DOHH2 (cell line): ENCODE results near the gene PREX1.

Experiments used
- H3F3A ChIP-seq: fragments of 200-600 bp; sonication (generic), shearing (Covaris generic); 2 replicates; pipeline ENCODE4 v1.6.0; 2016; ENCODE audit warnings: antibody characterized with exemption, mild to moderate bottlenecking; ENCODE audit not compliant: control insufficient read depth, insufficient read depth
- H3K27ac ChIP-seq: fragments of 200-600 bp; sonication (generic); 2 replicates; pipeline ENCODE4 v1.5.1; 2014; ENCODE audit warnings: low read depth, mild to moderate bottlenecking, low read length, moderate library complexity
- H3K27me3 ChIP-seq: fragments of 200-600 bp; sonication (generic); 2 replicates; pipeline ENCODE4 v1.6.1; 2014; ENCODE audit warnings: mild to moderate bottlenecking, low read length, mixed read lengths; ENCODE audit not compliant: control insufficient read depth
- H3K36me3 ChIP-seq: fragments of 200-600 bp; sonication (generic); 2 replicates; pipeline ENCODE4 v1.6.1; 2014; ENCODE audit warnings: mild to moderate bottlenecking, low read length, moderate library complexity, mixed read lengths; ENCODE audit not compliant: control insufficient read depth
- H3K4me1 ChIP-seq: fragments of 200-600 bp; sonication (generic); 2 replicates; pipeline ENCODE4 v1.6.1; 2014; ENCODE audit warnings: mild to moderate bottlenecking, low read length, mixed read lengths; ENCODE audit not compliant: control insufficient read depth
- H3K4me2 ChIP-seq: fragments of 200-600 bp; sonication (generic); 2 replicates; pipeline ENCODE4 v1.6.0; 2014; ENCODE audit warnings: mild to moderate bottlenecking, low read length, moderate library complexity
- H3K4me3 ChIP-seq: fragments of 200-600 bp; sonication (generic); 2 replicates; pipeline ENCODE4 v1.5.1; 2014; ENCODE audit warnings: mild to moderate bottlenecking, low read length, mixed read lengths
- H3K79me2 ChIP-seq: fragments of 200-600 bp; sonication (generic); 2 replicates; pipeline ENCODE4 v1.6.1; 2014; ENCODE audit warnings: mild to moderate bottlenecking, low read length, mixed read lengths; ENCODE audit not compliant: control insufficient read depth
- H3K9me2 ChIP-seq: fragments of 200-600 bp; sonication (generic); replicated peaks from 2 replicates; pipeline ENCODE4 v1.6.1; 2014; ENCODE audit warnings: mild to moderate bottlenecking, low read length, mixed read lengths; ENCODE audit not compliant: control insufficient read depth
- H3K9me3 ChIP-seq: fragments of 200-600 bp; sonication (generic); 2 replicates; pipeline ENCODE4 v1.6.1; 2014; ENCODE audit warnings: antibody characterized with exemption, low read length, mixed read lengths; ENCODE audit not compliant: control insufficient read depth, insufficient read depth
- H4K20me1 ChIP-seq: fragments of 200-600 bp; sonication (generic); 2 replicates; pipeline ENCODE4 v1.6.0; 2014; ENCODE audit warnings: low read depth, mild to moderate bottlenecking, antibody characterized with exemption, low read length, moderate library complexity; ENCODE audit not compliant: control insufficient read depth, insufficient read depth
- EZH2phosphoT487 ChIP-seq: fragments of 200-600 bp; sonication (generic); IDR thresholded peaks from 2 replicates; pipeline ENCODE4 v1.6.1; 2017; ENCODE audit warnings: borderline replicate concordance, mild to moderate bottlenecking, antibody characterized with exemption, low read length, moderate library complexity, mixed read lengths
- TF ChIP-seq, protein P1 (sequence below): fragments of 200-600 bp; sonication (generic); IDR thresholded peaks from one replicate; pipeline ENCODE4 v1.5.1; 2014; ENCODE audit warnings: antibody characterized with exemption, mild to moderate bottlenecking, low read depth, low read length; ENCODE audit not compliant: poor library complexity, severe bottlenecking

Gene PREX1

DNA sequence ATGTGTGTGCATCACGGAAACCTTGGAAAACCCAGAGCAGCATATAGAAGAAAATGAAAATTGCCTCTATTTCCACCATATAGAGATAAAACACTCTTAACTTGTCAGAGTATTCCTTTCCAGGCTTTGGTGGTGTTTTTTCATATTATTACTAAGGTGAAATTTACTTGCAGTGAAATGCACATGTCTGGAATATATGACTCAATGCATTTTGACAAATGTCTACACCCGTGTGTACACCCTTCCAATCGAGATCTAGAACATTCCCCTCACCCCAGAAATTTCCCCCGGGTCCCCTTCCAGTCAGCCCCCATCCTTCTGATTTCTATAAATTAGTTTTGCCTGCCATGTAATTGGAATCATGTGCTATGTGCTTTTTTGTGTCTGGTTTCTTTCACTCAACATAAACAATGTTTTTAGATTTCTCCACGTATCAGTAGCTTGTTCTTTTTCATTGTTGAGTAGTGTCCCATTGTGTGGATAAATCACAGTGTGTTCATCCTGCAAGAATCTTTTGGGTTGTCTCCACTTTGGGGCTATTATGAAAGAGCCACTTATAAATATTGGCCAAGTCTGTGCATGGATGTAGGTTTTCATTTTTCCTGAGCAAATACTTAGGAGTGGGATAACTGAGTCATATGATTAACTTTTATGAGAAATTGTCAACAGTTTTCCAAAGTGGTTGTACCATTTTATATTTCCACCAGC lies 19.9 kb upstream of the PREX1 start:
- Histone ChIP-seq H3K36me3 (no peaks in the 10 kb centered on the region), H3F3A (0 out of 2 replicates have a peak, but pooled peaks cover 2% of the 10 kb centered on the region), H4K20me1 (no peaks in the 10 kb centered on the region), H3K9me2 (no peaks in the 10 kb centered on the region), H3K4me3 (no peak overlapping the region), H3K27ac (no peak overlapping the region), H3K4me2 (no peak overlapping the region), H3K27me3 (0 out of 2 replicates have a peak, but pooled peaks cover 5% of the 10 kb centered on the region), H3K9me3 (no peaks in the 10 kb centered on the region), H3K4me1 (peaks cover 28% of the 10 kb centered on the region), H3K79me2 (no peaks in the 10 kb centered on the region)
- TF ChIP-seq, protein P1, sequence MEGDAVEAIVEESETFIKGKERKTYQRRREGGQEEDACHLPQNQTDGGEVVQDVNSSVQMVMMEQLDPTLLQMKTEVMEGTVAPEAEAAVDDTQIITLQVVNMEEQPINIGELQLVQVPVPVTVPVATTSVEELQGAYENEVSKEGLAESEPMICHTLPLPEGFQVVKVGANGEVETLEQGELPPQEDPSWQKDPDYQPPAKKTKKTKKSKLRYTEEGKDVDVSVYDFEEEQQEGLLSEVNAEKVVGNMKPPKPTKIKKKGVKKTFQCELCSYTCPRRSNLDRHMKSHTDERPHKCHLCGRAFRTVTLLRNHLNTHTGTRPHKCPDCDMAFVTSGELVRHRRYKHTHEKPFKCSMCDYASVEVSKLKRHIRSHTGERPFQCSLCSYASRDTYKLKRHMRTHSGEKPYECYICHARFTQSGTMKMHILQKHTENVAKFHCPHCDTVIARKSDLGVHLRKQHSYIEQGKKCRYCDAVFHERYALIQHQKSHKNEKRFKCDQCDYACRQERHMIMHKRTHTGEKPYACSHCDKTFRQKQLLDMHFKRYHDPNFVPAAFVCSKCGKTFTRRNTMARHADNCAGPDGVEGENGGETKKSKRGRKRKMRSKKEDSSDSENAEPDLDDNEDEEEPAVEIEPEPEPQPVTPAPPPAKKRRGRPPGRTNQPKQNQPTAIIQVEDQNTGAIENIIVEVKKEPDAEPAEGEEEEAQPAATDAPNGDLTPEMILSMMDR: no peak
- TF ChIP-seq EZH2phosphoT487: no peak

DNA sequence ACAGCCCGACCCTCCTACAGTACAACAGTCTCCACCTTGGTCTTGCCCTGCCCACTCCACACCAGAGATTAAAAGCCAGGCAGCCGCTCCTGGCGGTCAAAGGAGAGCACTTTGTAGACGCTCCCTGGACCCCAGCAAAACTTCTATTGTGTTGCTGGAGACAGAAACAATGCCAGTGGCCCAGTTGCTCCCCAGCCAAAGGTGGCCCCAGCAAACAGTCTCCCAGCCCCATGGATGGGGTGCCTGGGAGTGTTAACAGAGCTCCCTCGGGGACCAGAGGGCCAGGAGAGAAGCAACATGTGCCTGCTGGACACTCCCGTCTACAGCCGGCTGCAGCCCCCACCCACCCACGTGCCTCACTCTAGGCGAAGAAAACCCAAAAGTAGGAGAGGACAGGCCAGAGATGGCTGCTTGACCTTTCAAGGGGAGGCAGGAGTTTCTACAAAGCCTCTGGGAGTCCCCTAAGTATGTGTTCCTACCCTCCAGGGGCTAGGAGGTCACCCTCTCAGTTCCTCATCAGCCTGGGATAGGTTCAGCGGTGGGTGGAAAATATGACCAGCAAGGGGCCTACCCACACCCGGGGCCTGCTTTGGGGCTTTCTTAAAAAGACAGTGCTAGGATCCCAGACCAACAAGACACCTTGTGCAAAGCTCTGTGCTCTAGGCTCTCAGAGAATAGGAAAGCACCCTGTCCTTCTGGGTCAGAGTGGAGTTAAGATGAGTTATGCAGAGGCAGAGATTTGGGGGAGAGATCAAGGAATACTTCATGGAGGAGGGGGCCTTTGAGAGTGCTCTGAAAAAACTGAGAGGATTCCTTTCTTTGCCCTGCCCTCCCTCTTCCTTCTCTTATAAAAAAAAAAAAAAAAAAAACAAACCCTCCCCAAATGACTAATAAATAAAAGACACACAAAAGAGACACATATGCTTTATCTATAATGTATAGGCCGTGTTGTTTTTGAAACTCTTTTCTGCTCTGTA lies 19.0 kb upstream of the PREX1 start:
- H3K4me2 ChIP-seq: no peak overlapping the region
- H3K4me1 ChIP-seq: peaks cover 37% of the 10 kb centered on the region

DNA sequence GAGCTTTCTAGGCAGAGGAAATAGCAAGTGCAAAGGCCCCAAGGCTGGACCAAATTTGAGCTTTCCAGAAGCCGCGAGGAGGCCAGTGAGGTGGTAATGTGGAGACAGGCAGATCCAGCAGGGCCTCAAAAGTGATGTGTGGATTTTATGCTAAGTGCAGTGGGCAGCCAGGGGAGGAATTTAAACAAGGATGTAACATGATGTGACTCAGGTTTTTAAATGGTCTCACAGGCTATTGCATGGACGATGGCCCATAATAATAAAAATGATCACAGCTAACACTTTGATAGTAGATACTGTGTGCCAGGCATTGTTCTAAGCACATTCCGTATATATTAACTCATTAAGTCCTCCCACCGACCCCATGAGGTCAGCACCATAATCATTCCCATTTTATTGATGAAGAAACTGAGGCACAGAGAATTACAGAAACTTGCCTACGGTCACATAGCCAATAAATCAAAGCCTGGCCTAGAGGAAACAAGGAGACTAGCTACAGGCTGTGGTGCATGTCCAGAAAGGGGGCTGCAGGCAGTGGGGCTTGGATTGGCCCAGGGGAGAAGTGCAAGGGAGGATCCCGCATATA lies 18.0 kb upstream of the PREX1 start:
- H3K4me2 ChIP-seq: no peak overlapping the region
- no peaks in the 10 kb centered on the region for H3K9me3 ChIP-seq
- H4K20me1 ChIP-seq: no peaks in the 10 kb centered on the region
- H3K4me3 ChIP-seq: no peak overlapping the region
- 0 out of 2 replicates have a peak, but pooled peaks cover 2% of the 10 kb centered on the region for H3F3A ChIP-seq
- no peaks in the 10 kb centered on the region for H3K79me2 ChIP-seq
- TF ChIP-seq, protein P1: no peak
- no peak for TF ChIP-seq EZH2phosphoT487
- H3K9me2 ChIP-seq: no peaks in the 10 kb centered on the region
- no peaks in the 10 kb centered on the region for H3K36me3 ChIP-seq
- H3K27me3 ChIP-seq: 0 out of 2 replicates have a peak, but pooled peaks cover 5% of the 10 kb centered on the region
- H3K27ac ChIP-seq: no peak overlapping the region
- H3K4me1 ChIP-seq: peaks cover 42% of the 10 kb centered on the region

More for the DNA sequence above, 19.0 kb upstream of the PREX1 start:
- no peak overlapping the region for H3K27ac ChIP-seq
- no peaks in the 10 kb centered on the region for H4K20me1 ChIP-seq
- H3K36me3 ChIP-seq: no peaks in the 10 kb centered on the region
- TF ChIP-seq EZH2phosphoT487: no peak
- TF ChIP-seq, protein P1: no peak
- 0 out of 2 replicates have a peak, but pooled peaks cover 2% of the 10 kb centered on the region for H3F3A ChIP-seq
- no peaks in the 10 kb centered on the region for H3K79me2 ChIP-seq
- no peaks in the 10 kb centered on the region for H3K9me2 ChIP-seq
- no peak overlapping the region for H3K4me3 ChIP-seq
- H3K9me3 ChIP-seq: no peaks in the 10 kb centered on the region
- H3K27me3 ChIP-seq: 0 out of 2 replicates have a peak, but pooled peaks cover 5% of the 10 kb centered on the region
